IMR-90 (cell line): ENCODE results near the gene BPNT1. TPM values are rescaled to one million over a fixed set of nuclear protein-coding genes. Genes with fewer than 3 reads are reported as not detected.
A peak's percentile ranks its signal among the peaks of the same experiment; 100 is the strongest.

Experiments used
- ATAC-seq: fragments of 200-7000 bp; cut with Tn5 transposase; 2 replicates; pipeline ENCODE4 v1.9.1; 2020; ENCODE audit warnings: low read depth, mild to moderate bottlenecking, moderate library complexity
- BruUV-seq: library from RNA; stranded (reverse); fragments of 400-500 nt; replicated peaks from 2 replicates; lab custom pipeline; 2021; lab: Mats Ljungman, UMichigan
- CTCF ChIA-PET: fragments of 300-600 bp; formaldehyde crosslinking; extraction: SDS; loops from one replicate; lab custom pipeline; 2021; ENCODE audit warnings: antibody characterized with exemption; lab: Yijun Ruan, JAX
- POLR2A ChIA-PET: fragments of 300-600 bp; sonication (Branson Sonifier 250); formaldehyde crosslinking; loops from one replicate; lab custom pipeline; 2022; ENCODE audit warnings: antibody characterized with exemption; ENCODE audit not compliant: unreplicated experiment; lab: Charles Lee
- DNase-seq: peaks from one replicate; pipeline ENCODE4 v3.0.0; 2013
- H2AFZ ChIP-seq: replicated peaks from 2 replicates; pipeline ENCODE3; 2013; ENCODE audit warnings: low read length, mild to moderate bottlenecking; ENCODE audit not compliant: poor library complexity
- H2AK5ac ChIP-seq: 2 replicates; pipeline ENCODE4 v1.6.1; 2013; ENCODE audit warnings: low read depth, low read length, inconsistent platforms
- H2AK9ac ChIP-seq: replicated peaks from 2 replicates; pipeline ENCODE3; 2013; ENCODE audit warnings: mild to moderate bottlenecking, low read depth, low read length, moderate library complexity; ENCODE audit not compliant: poor library complexity
- H2BK120ac ChIP-seq: 2 replicates; pipeline ENCODE4 v1.6.1; 2013; ENCODE audit warnings: low read depth, low read length, inconsistent platforms
- H2BK15ac ChIP-seq: 3 replicates; pipeline ENCODE4 v1.6.1; 2013; ENCODE audit warnings: low read depth, low read length, inconsistent platforms
- H2BK20ac ChIP-seq: 2 replicates; pipeline ENCODE4 v1.6.1; 2013; ENCODE audit warnings: low read depth, mild to moderate bottlenecking, inconsistent platforms, low read length, moderate library complexity
- H2BK5ac ChIP-seq: 2 replicates; pipeline ENCODE4 v1.6.1; 2013; ENCODE audit warnings: mild to moderate bottlenecking, low read depth, low read length, inconsistent platforms; ENCODE audit not compliant: poor library complexity, severe bottlenecking
- H3K14ac ChIP-seq: replicated peaks from 2 replicates; pipeline ENCODE4 v1.6.1; 2013; ENCODE audit warnings: low read depth, low read length, inconsistent platforms
- H3K18ac ChIP-seq: 2 replicates; pipeline ENCODE4 v1.6.1; 2013; ENCODE audit warnings: low read depth, low read length, control low read depth
- H3K23ac ChIP-seq: 2 replicates; pipeline ENCODE4 v1.6.1; 2013; ENCODE audit warnings: low read depth, low read length, inconsistent platforms
- H3K27ac ChIP-seq: 2 replicates; pipeline ENCODE4 v1.5.1; 2013; ENCODE audit warnings: mild to moderate bottlenecking, control low read depth, low read length; ENCODE audit not compliant: insufficient read depth
- H3K27me3 ChIP-seq: 2 replicates; pipeline ENCODE4 v1.6.1; 2013; ENCODE audit warnings: low read length; ENCODE audit not compliant: control insufficient read depth, insufficient read depth
- H3K36me3 ChIP-seq: 2 replicates; pipeline ENCODE4 v1.6.1; 2013; ENCODE audit warnings: low read length, mixed read lengths; ENCODE audit not compliant: control insufficient read depth, insufficient read depth
- H3K4ac ChIP-seq: 2 replicates; pipeline ENCODE4 v1.6.1; 2013; ENCODE audit warnings: low read depth, low read length, inconsistent platforms
- H3K4me1 ChIP-seq: 2 replicates; pipeline ENCODE4 v1.6.1; 2013; ENCODE audit warnings: low read length, mixed read lengths; ENCODE audit not compliant: control insufficient read depth, insufficient read depth
- H3K4me2 ChIP-seq: 2 replicates; pipeline ENCODE4 v1.6.1; 2013; ENCODE audit warnings: low read depth, mild to moderate bottlenecking, control low read depth, low read length, moderate library complexity
- H3K4me3 ChIP-seq: 2 replicates; pipeline ENCODE4 v1.5.1; 2013; ENCODE audit warnings: low read depth, mild to moderate bottlenecking, control low read depth, low read length, moderate library complexity; ENCODE audit not compliant: insufficient read depth
- H3K56ac ChIP-seq: 2 replicates; pipeline ENCODE4 v1.6.1; 2013; ENCODE audit warnings: low read length, inconsistent platforms; ENCODE audit not compliant: insufficient read depth; ENCODE audit errors: extremely low read depth
- H3K79me1 ChIP-seq, 2 experiments: 2 replicates each; pipeline ENCODE4 v1.6.1; 2013; ENCODE audit warnings: low read length in 2 of 2, inconsistent platforms in 1 of 2, low read depth in 1 of 2
- H3K9ac ChIP-seq: 2 replicates; pipeline ENCODE4 v1.6.1; 2013; ENCODE audit warnings: low read depth, low read length, control low read depth
- H3K9me1 ChIP-seq: 2 replicates; pipeline ENCODE4 v1.6.1; 2013; ENCODE audit warnings: low read length, inconsistent platforms; ENCODE audit not compliant: insufficient read depth
- H3K9me3 ChIP-seq: 2 replicates; pipeline ENCODE4 v1.6.1; 2013; ENCODE audit warnings: low read length; ENCODE audit not compliant: control insufficient read depth, insufficient read depth
- H4K20me1 ChIP-seq: 2 replicates; pipeline ENCODE4 v1.6.1; 2013; ENCODE audit warnings: low read length, inconsistent platforms; ENCODE audit not compliant: insufficient read depth
- H4K5ac ChIP-seq: 2 replicates; pipeline ENCODE4 v1.6.1; 2013; ENCODE audit warnings: mild to moderate bottlenecking, low read depth, low read length, control low read depth
- H4K8ac ChIP-seq, 2 experiments: 2 replicates each; pipeline ENCODE4 v1.6.1; 2013; ENCODE audit warnings: low read depth in 2 of 2, low read length in 2 of 2, control low read depth in 1 of 2, inconsistent platforms in 1 of 2
- H4K91ac ChIP-seq: 2 replicates; pipeline ENCODE4 v1.6.1; 2013; ENCODE audit warnings: low read depth, low read length, inconsistent platforms; ENCODE audit not compliant: insufficient read depth
- BHLHE40 ChIP-seq: fragments of 150-350 bp; IDR thresholded peaks from 2 replicates; pipeline ENCODE4 v1.6.1; 2016; ENCODE audit warnings: mild to moderate bottlenecking, low read depth, low read length
- CEBPB ChIP-seq: IDR thresholded peaks from 2 replicates; pipeline ENCODE4 v1.6.1; 2012; ENCODE audit warnings: low read depth, low read length, improper control_type of control experiment
- ELK1 ChIP-seq: fragments of 150-350 bp; IDR thresholded peaks from 2 replicates; pipeline ENCODE4 v1.6.1; 2016; ENCODE audit warnings: low read depth, mild to moderate bottlenecking, low read length, moderate library complexity, borderline replicate concordance
- FOS ChIP-seq: fragments of 150-350 bp; IDR thresholded peaks from 2 replicates; pipeline ENCODE4 v1.6.1; 2016; ENCODE audit warnings: low read depth, low read length
- MAFK ChIP-seq: IDR thresholded peaks from 2 replicates; pipeline ENCODE4 v1.6.1; 2012; ENCODE audit warnings: low read depth, low read length, improper control_type of control experiment
- MAZ ChIP-seq: IDR thresholded peaks from 2 replicates; pipeline ENCODE4 v1.6.1; 2012; ENCODE audit warnings: low read depth, mild to moderate bottlenecking, low read length, improper control_type of control experiment, moderate library complexity, borderline replicate concordance
- MXI1 ChIP-seq: IDR thresholded peaks from 2 replicates; pipeline ENCODE4 v1.6.1; 2012; ENCODE audit warnings: low read depth, mild to moderate bottlenecking, low read length, moderate library complexity, borderline replicate concordance
- NFE2L2 ChIP-seq: fragments of 150-350 bp; IDR thresholded peaks from 2 replicates; pipeline ENCODE4 v1.6.1; 2016; ENCODE audit warnings: low read depth, mild to moderate bottlenecking, low read length
- POLR2A ChIP-seq: IDR thresholded peaks from 2 replicates; pipeline ENCODE4 v1.6.1; 2012; ENCODE audit warnings: mild to moderate bottlenecking, low read depth, low read length
- RAD21 ChIP-seq: IDR thresholded peaks from 2 replicates; pipeline ENCODE4 v1.6.1; 2012; ENCODE audit warnings: low read length, improper control_type of control experiment
- RCOR1 ChIP-seq: IDR thresholded peaks from 2 replicates; pipeline ENCODE4 v1.6.1; 2012; ENCODE audit warnings: mild to moderate bottlenecking, low read length, improper control_type of control experiment; ENCODE audit not compliant: insufficient replicate concordance
- RFX5 ChIP-seq: IDR thresholded peaks from 2 replicates; pipeline ENCODE4 v1.8.0; 2012; ENCODE audit warnings: low read depth, mild to moderate bottlenecking, low read length, moderate library complexity
- SMC3 ChIP-seq: fragments of 150-350 bp; IDR thresholded peaks from 2 replicates; pipeline ENCODE4 v1.6.1; 2016; ENCODE audit warnings: low read depth, mild to moderate bottlenecking, antibody characterized with exemption, low read length, moderate library complexity
- USF2 ChIP-seq: fragments of 150-350 bp; IDR thresholded peaks from 2 replicates; pipeline ENCODE4 v1.6.1; 2017; ENCODE audit warnings: mild to moderate bottlenecking, antibody characterized with exemption, low read length, low read depth
- WGBS, 2 experiments: methylation state at CpG; one replicate each; pipeline versions ENCODE4 v1.1.5 to v1.1.7; 2013; ENCODE audit warnings: missing lambda C conversion rate in 2 of 2; ENCODE audit not compliant: insufficient read length in 1 of 2; ENCODE audit errors: extremely low coverage in 2 of 2; 5-methylcytosine and 5-hydroxymethylcytosine counted together
- dilution Hi-C: fragments of 300-500 bp; cut with HindIII; formaldehyde crosslinking; loops from one replicate; pipeline ENCODE4 v1.14.3; 2018; ENCODE audit warnings: low sequenced_read_pairs; ENCODE audit not compliant: unreplicated experiment
- in situ Hi-C: fragments of 300-500 bp; cut with MboI; formaldehyde crosslinking; loops from 3 replicates; pipeline ENCODE4 v1.14.3; 2019; ENCODE audit warnings: low sequenced_read_pairs, inconsistent platforms, mixed read lengths
- intact Hi-C: fragments of 100-400 bp; cut with micrococcal nuclease; formaldehyde crosslinking; loops from 2 replicates; pipeline ENCODE4 v1.10.0; 2022
- polyA plus RNA-seq, 3 experiments: library from polyadenylated mRNA; depleted of rRNA; stranded (reverse); fragments of >200 nt; gene quantifications; 2 replicates each; pipeline ENCODE4 v1.2.3, GENCODE V29; 2012; ENCODE audit warnings: low replicate concordance in 1 of 3
- total RNA-seq: library from RNA; depleted of rRNA; stranded (reverse); fragments of >200 nt; gene quantifications from 2 replicates; pipeline ENCODE4 v1.2.3, GENCODE V29; 2012
- TF ChIP-seq, protein P1 (sequence below): conservative IDR thresholded peaks from 2 replicates; pipeline ENCODE4 v1.5.1; 2012; ENCODE audit warnings: mild to moderate bottlenecking, low read depth, low read length, improper control_type of control experiment

The BPNT1 gene
- total and polyA plus RNA-seq, 2 of the 4 experiments (the other 2 are of a cell fraction), result 31.7 to 38.2 TPM

- DNase-seq (peak; percentile 27), ATAC-seq (no peak)
- Histone ChIP-seq H2AFZ (no peak overlapping the region), H4K5ac (no peak overlapping the region), H3K4me1 (no peaks in the 10 kb centered on the region), H3K14ac (no peak overlapping the region; the same call in 1 of the 2 replicates), H2BK5ac (no peak overlapping the region), H3K27ac (no peak overlapping the region), H2BK20ac (no peak overlapping the region), H3K56ac (no peak overlapping the region), H3K27me3 (no peaks in the 10 kb centered on the region), H3K36me3 (peaks cover 11% of the 10 kb centered on the region), H2AK9ac (no peak overlapping the region), H4K20me1 (no peaks in the 10 kb centered on the region), H2BK15ac (no peak overlapping the region), H2AK5ac (no peak overlapping the region), H3K4me2 (no peak overlapping the region), H3K23ac (no peak overlapping the region), H3K9ac (no peak overlapping the region), H3K4ac (no peak overlapping the region), H3K9me1 (no peaks in the 10 kb centered on the region), H3K79me1 (peaks cover 0 to 6% of the 10 kb centered on the region in 2 experiments; a peak in 1 of 4 replicates), H2BK120ac (no peak overlapping the region), H4K91ac (no peak overlapping the region), H3K9me3 (no peaks in the 10 kb centered on the region), H3K4me3 (no peak overlapping the region), H4K8ac (no peak overlapping the region), H3K18ac (no peak overlapping the region)
- intact Hi-C loops (no loop called here), in situ Hi-C loops (no loop called here), dilution Hi-C loops (no loop called here)
- WGBS, 2 experiments, result no CpG with 5 or more reads among the region's 4 CpGs
- BruUV-seq, result no TSS peak
- ChIA-PET POLR2A (no interaction called here), CTCF (no interaction called here)
- TF ChIP-seq SMC3 (no peak), MAZ (no peak), RFX5 (no peak), FOS (no peak), NFE2L2 (no peak), POLR2A (no peak), MXI1 (no peak), ELK1 (no peak), MAFK (no peak), CEBPB (no peak), RAD21 (no peak), RCOR1 (no peak), USF2 (no peak), BHLHE40 (no peak)
- TF ChIP-seq, protein P1, sequence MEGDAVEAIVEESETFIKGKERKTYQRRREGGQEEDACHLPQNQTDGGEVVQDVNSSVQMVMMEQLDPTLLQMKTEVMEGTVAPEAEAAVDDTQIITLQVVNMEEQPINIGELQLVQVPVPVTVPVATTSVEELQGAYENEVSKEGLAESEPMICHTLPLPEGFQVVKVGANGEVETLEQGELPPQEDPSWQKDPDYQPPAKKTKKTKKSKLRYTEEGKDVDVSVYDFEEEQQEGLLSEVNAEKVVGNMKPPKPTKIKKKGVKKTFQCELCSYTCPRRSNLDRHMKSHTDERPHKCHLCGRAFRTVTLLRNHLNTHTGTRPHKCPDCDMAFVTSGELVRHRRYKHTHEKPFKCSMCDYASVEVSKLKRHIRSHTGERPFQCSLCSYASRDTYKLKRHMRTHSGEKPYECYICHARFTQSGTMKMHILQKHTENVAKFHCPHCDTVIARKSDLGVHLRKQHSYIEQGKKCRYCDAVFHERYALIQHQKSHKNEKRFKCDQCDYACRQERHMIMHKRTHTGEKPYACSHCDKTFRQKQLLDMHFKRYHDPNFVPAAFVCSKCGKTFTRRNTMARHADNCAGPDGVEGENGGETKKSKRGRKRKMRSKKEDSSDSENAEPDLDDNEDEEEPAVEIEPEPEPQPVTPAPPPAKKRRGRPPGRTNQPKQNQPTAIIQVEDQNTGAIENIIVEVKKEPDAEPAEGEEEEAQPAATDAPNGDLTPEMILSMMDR, result no peak
Measured at GRCh38 chr1:220076861-220077762, 12.5 kb downstream of the BPNT1 start.
